ENCODE measurements around the gene FTL. TPM values are rescaled to one million over a fixed set of nuclear protein-coding genes. Genes with fewer than 3 reads are reported as not detected.

The FTL gene
- polyA plus RNA-seq, 2 donors: 645 to 931 TPM

- no peaks in the 10 kb centered on the region for H3K9me3 ChIP-seq (ENCODE audit: control insufficient read depth in 2 of 2, insufficient read depth in 1 of 2, low read depth in 1 of 2, low read length in 1 of 2)
- peaks cover 4 to 28% of the 10 kb centered on the region in 2 donors for H3K4me1 ChIP-seq (ENCODE audit: control insufficient read depth in 2 of 2, insufficient read depth in 2 of 2, low read length in 1 of 2)
- 60% methylated on average over 6 to 7 of the region's 7 CpGs for WGBS, 2 donors
- peaks cover 0 to 8% of the 10 kb centered on the region in 2 donors for H3K36me3 ChIP-seq (ENCODE audit: control insufficient read depth in 2 of 2, insufficient read depth in 2 of 2, low read length in 1 of 2)
- H3K27me3 ChIP-seq (ENCODE audit: control insufficient read depth in 1 of 2, insufficient read depth in 2 of 2, low read length in 2 of 2): no peaks in the 10 kb centered on the region
- no peak overlapping the region for H3K4me3 ChIP-seq (ENCODE audit: low read depth in 1 of 2, low read length in 2 of 2)
- peak overlapping the region; percentile 83 to 93 for H3K27ac ChIP-seq (ENCODE audit: low read depth in 2 of 2, low read length in 1 of 2)
Measured at GRCh38 chr19:48962849-48963165, 2.3 kb upstream of the FTL start.

GRCh38 chr19:48963371-48964204 lies 1.5 kb upstream of the FTL start:
- H3K27me3 ChIP-seq (ENCODE audit: control insufficient read depth in 1 of 2, insufficient read depth in 2 of 2, low read length in 2 of 2): no peaks in the 10 kb centered on the region
- H3K9me3 ChIP-seq (ENCODE audit: control insufficient read depth in 2 of 2, insufficient read depth in 1 of 2, low read depth in 1 of 2, low read length in 1 of 2): no peaks in the 10 kb centered on the region
- peak overlapping the region in 1 of 2 donors; percentile 72 for H3K4me3 ChIP-seq (ENCODE audit: low read depth in 1 of 2, low read length in 2 of 2)
- peaks cover 4 to 28% of the 10 kb centered on the region in 2 donors for H3K4me1 ChIP-seq (ENCODE audit: control insufficient read depth in 2 of 2, insufficient read depth in 2 of 2, low read length in 1 of 2)
- 10 to 13% methylated on average over 28 of the region's 28 CpGs for WGBS, 2 donors
- H3K36me3 ChIP-seq (ENCODE audit: control insufficient read depth in 2 of 2, insufficient read depth in 2 of 2, low read length in 1 of 2): peaks cover 0 to 8% of the 10 kb centered on the region in 2 donors
- peak overlapping the region; percentile 83 to 93 for H3K27ac ChIP-seq (ENCODE audit: low read depth in 2 of 2, low read length in 1 of 2)

- Histone ChIP-seq H3K4me1 (ENCODE audit: control insufficient read depth in 2 of 2, insufficient read depth in 2 of 2, low read length in 1 of 2) (peaks cover 4 to 28% of the 10 kb centered on the region in 2 donors), H3K36me3 (ENCODE audit: control insufficient read depth in 2 of 2, insufficient read depth in 2 of 2, low read length in 1 of 2) (peaks cover 4 to 14% of the 10 kb centered on the region in 2 donors), H3K27ac (ENCODE audit: low read depth in 2 of 2, low read length in 1 of 2) (peak overlapping the region; percentile 83 to 93), H3K27me3 (ENCODE audit: control insufficient read depth in 1 of 2, insufficient read depth in 2 of 2, low read length in 2 of 2) (no peaks in the 10 kb centered on the region), H3K9me3 (ENCODE audit: control insufficient read depth in 2 of 2, insufficient read depth in 1 of 2, low read depth in 1 of 2, low read length in 1 of 2) (peaks cover 0 to 1% of the 10 kb centered on the region in 2 donors), H3K4me3 (ENCODE audit: low read depth in 1 of 2, low read length in 2 of 2) (peak overlapping the region; percentile 7 to 72)
- 18 to 29% methylated on average over 19 of the region's 19 CpGs for WGBS, 2 donors
Measured at GRCh38 chr19:48964205-48965039, 687 bp upstream of the FTL start.

GRCh38 chr19:48965806-48966540 lies 864 bp downstream of the FTL start:
- H3K27me3 ChIP-seq (ENCODE audit: control insufficient read depth in 1 of 2, insufficient read depth in 2 of 2, low read length in 2 of 2): no peaks in the 10 kb centered on the region
- peak overlapping the region; percentile 82 to 93 for H3K27ac ChIP-seq (ENCODE audit: low read depth in 2 of 2, low read length in 1 of 2)
- H3K4me3 ChIP-seq (ENCODE audit: low read depth in 1 of 2, low read length in 2 of 2): peak overlapping the region; percentile 72 to 78
- 9 to 10% methylated on average over 36 of the region's 36 CpGs for WGBS, 2 donors
- H3K9me3 ChIP-seq (ENCODE audit: control insufficient read depth in 2 of 2, insufficient read depth in 1 of 2, low read depth in 1 of 2, low read length in 1 of 2): peaks cover 0 to 1% of the 10 kb centered on the region in 2 donors
- H3K4me1 ChIP-seq (ENCODE audit: control insufficient read depth in 2 of 2, insufficient read depth in 2 of 2, low read length in 1 of 2): peaks cover 4 to 28% of the 10 kb centered on the region in 2 donors
- H3K36me3 ChIP-seq (ENCODE audit: control insufficient read depth in 2 of 2, insufficient read depth in 2 of 2, low read length in 1 of 2): peaks cover 6 to 24% of the 10 kb centered on the region in 2 donors

GRCh38 chr19:48966541-48967345 lies 1.6 kb downstream of the FTL start:
- WGBS, 2 donors: 76 to 84% methylated on average over 10 of the region's 10 CpGs
- Histone ChIP-seq H3K4me3 (ENCODE audit: low read depth in 1 of 2, low read length in 2 of 2) (peak overlapping the region; percentile 72 to 78), H3K4me1 (ENCODE audit: control insufficient read depth in 2 of 2, insufficient read depth in 2 of 2, low read length in 1 of 2) (peaks cover 4 to 28% of the 10 kb centered on the region in 2 donors), H3K36me3 (ENCODE audit: control insufficient read depth in 2 of 2, insufficient read depth in 2 of 2, low read length in 1 of 2) (peaks cover 6 to 24% of the 10 kb centered on the region in 2 donors), H3K27ac (ENCODE audit: low read depth in 2 of 2, low read length in 1 of 2) (peak overlapping the region in 1 of 2 donors; percentile 82), H3K27me3 (ENCODE audit: control insufficient read depth in 1 of 2, insufficient read depth in 2 of 2, low read length in 2 of 2) (no peaks in the 10 kb centered on the region), H3K9me3 (ENCODE audit: control insufficient read depth in 2 of 2, insufficient read depth in 1 of 2, low read depth in 1 of 2, low read length in 1 of 2) (peaks cover 0 to 1% of the 10 kb centered on the region in 2 donors)

GRCh38 chr19:48967346-48968178 lies 2.5 kb downstream of the FTL start:
- Histone ChIP-seq H3K36me3 (ENCODE audit: control insufficient read depth in 2 of 2, insufficient read depth in 2 of 2, low read length in 1 of 2) (peaks cover 6 to 24% of the 10 kb centered on the region in 2 donors), H3K4me1 (ENCODE audit: control insufficient read depth in 2 of 2, insufficient read depth in 2 of 2, low read length in 1 of 2) (peaks cover under 1 to 20% of the 10 kb centered on the region in 2 donors), H3K27ac (ENCODE audit: low read depth in 2 of 2, low read length in 1 of 2) (peak overlapping the region in 1 of 2 donors; percentile 34), H3K4me3 (ENCODE audit: low read depth in 1 of 2, low read length in 2 of 2) (no peak overlapping the region), H3K27me3 (ENCODE audit: control insufficient read depth in 1 of 2, insufficient read depth in 2 of 2, low read length in 2 of 2) (no peaks in the 10 kb centered on the region), H3K9me3 (ENCODE audit: control insufficient read depth in 2 of 2, insufficient read depth in 1 of 2, low read depth in 1 of 2, low read length in 1 of 2) (peaks cover 0 to 1% of the 10 kb centered on the region in 2 donors)
- 78 to 81% methylated on average over 14 of the region's 14 CpGs for whole genome bisulfite sequencing, 2 donors

- Histone ChIP-seq H3K27ac (ENCODE audit: low read depth in 2 of 2, low read length in 1 of 2) (peak overlapping the region in 1 of 2 donors; percentile 34), H3K4me1 (ENCODE audit: control insufficient read depth in 2 of 2, insufficient read depth in 2 of 2, low read length in 1 of 2) (peaks cover 0 to 19% of the 10 kb centered on the region in 2 donors), H3K27me3 (ENCODE audit: control insufficient read depth in 1 of 2, insufficient read depth in 2 of 2, low read length in 2 of 2) (no peaks in the 10 kb centered on the region), H3K36me3 (ENCODE audit: control insufficient read depth in 2 of 2, insufficient read depth in 2 of 2, low read length in 1 of 2) (peaks cover 6 to 24% of the 10 kb centered on the region in 2 donors), H3K9me3 (ENCODE audit: control insufficient read depth in 2 of 2, insufficient read depth in 1 of 2, low read depth in 1 of 2, low read length in 1 of 2) (peaks cover 0 to 1% of the 10 kb centered on the region in 2 donors), H3K4me3 (ENCODE audit: low read depth in 1 of 2, low read length in 2 of 2) (no peak overlapping the region)
- 58 to 60% methylated on average over 4 of the region's 4 CpGs for WGBS, 2 donors
Measured at GRCh38 chr19:48968179-48968661, 3.1 kb downstream of the FTL start.

- Histone ChIP-seq H3K27me3 (ENCODE audit: control insufficient read depth in 1 of 2, insufficient read depth in 2 of 2, low read length in 2 of 2) (no peaks in the 10 kb centered on the region), H3K27ac (ENCODE audit: low read depth in 2 of 2, low read length in 1 of 2) (no peak overlapping the region), H3K9me3 (ENCODE audit: control insufficient read depth in 2 of 2, insufficient read depth in 1 of 2, low read depth in 1 of 2, low read length in 1 of 2) (peaks cover 0 to 1% of the 10 kb centered on the region in 2 donors), H3K4me1 (ENCODE audit: control insufficient read depth in 2 of 2, insufficient read depth in 2 of 2, low read length in 1 of 2) (peaks cover 0 to 14% of the 10 kb centered on the region in 2 donors), H3K36me3 (ENCODE audit: control insufficient read depth in 2 of 2, insufficient read depth in 2 of 2, low read length in 1 of 2) (peaks cover 6 to 27% of the 10 kb centered on the region in 2 donors), H3K4me3 (ENCODE audit: low read depth in 1 of 2, low read length in 2 of 2) (no peak overlapping the region)
- WGBS, 2 donors: 79 to 87% methylated on average over 14 to 15 of the region's 15 CpGs
Measured at GRCh38 chr19:48968813-48969218, 3.7 kb downstream of the FTL start.

All from esophagus (tissue), 2 donors.